Keratinocyte (primary cell): ENCODE data around the gene CYP2U1. TPM values are rescaled to one million over a fixed set of nuclear protein-coding genes. Genes with fewer than 3 reads are reported as not detected.

Source experiments
- DNase-seq: peaks from one replicate; pipeline ENCODE4 v3.0.0-alpha.2; 2011; ENCODE audit warnings: low read depth, missing footprints, low spot score
- FAIRE-seq: peaks from 2 replicates; lab custom pipeline; 2011; peaks lifted over from hg19 to GRCh38; lab: Jason Lieb, UNC
- H2AFZ ChIP-seq: 2 replicates; pipeline ENCODE4 v1.6.0; 2012; ENCODE audit warnings: low read length, control low read depth, inconsistent platforms; ENCODE audit not compliant: control insufficient read depth
- H3K27ac ChIP-seq: 2 replicates; pipeline ENCODE4 v1.5.1; 2011; ENCODE audit warnings: low read length; ENCODE audit not compliant: control insufficient read depth, insufficient read depth
- H3K27me3 ChIP-seq: 3 replicates; pipeline ENCODE4 v1.6.0; 2011; ENCODE audit warnings: low read length; ENCODE audit not compliant: control insufficient read depth, insufficient read depth; ENCODE audit errors: extremely low read depth
- H3K36me3 ChIP-seq, 2 experiments: 2 replicates in 1 of 2; 3 replicates in 1 of 2; pipeline ENCODE4 v1.5.1; 2011; ENCODE audit warnings: low read length in 2 of 2, mild to moderate bottlenecking in 1 of 2; ENCODE audit not compliant: control insufficient read depth in 2 of 2, insufficient read depth in 2 of 2; ENCODE audit errors: extremely low read depth in 1 of 2
- H3K4me1 ChIP-seq: 3 replicates; pipeline ENCODE4 v1.5.1; 2011; ENCODE audit warnings: low read length; ENCODE audit not compliant: control insufficient read depth, insufficient read depth; ENCODE audit errors: extremely low read depth
- H3K4me2 ChIP-seq: 3 replicates; pipeline ENCODE4 v1.6.0; 2011; ENCODE audit warnings: low read depth, low read length; ENCODE audit not compliant: control insufficient read depth, insufficient read depth; ENCODE audit errors: extremely low read depth
- H3K4me3 ChIP-seq, 3 experiments: fragments of 200-600 bp in 1 of 3; sonication (generic) in 1 of 3; 2 replicates in 2 of 3; 3 replicates in 1 of 3; pipeline ENCODE4 v1.5.1; 2011 to 2016; ENCODE audit warnings: low read length in 3 of 3, mild to moderate bottlenecking in 3 of 3, control low read depth in 2 of 3, inconsistent platforms in 1 of 3, low read depth in 1 of 3, mixed read lengths in 1 of 3, mixed run types in 1 of 3, moderate library complexity in 1 of 3; ENCODE audit not compliant: control insufficient read depth in 2 of 3, insufficient read depth in 2 of 3; ENCODE audit errors: extremely low read depth in 1 of 3
- H3K79me2 ChIP-seq: 2 replicates; pipeline ENCODE4 v1.6.0; 2012; ENCODE audit warnings: low read length; ENCODE audit not compliant: control insufficient read depth, insufficient read depth
- H3K9ac ChIP-seq: 3 replicates; pipeline ENCODE4 v1.6.0; 2011; ENCODE audit warnings: low read length; ENCODE audit not compliant: control insufficient read depth, insufficient read depth; ENCODE audit errors: extremely low read depth
- H3K9me1 ChIP-seq: 3 replicates; pipeline ENCODE4 v1.6.0; 2011; ENCODE audit warnings: low read length; ENCODE audit not compliant: control insufficient read depth, insufficient read depth; ENCODE audit errors: extremely low read depth
- H3K9me3 ChIP-seq: 2 replicates; pipeline ENCODE4 v1.5.1; 2012; ENCODE audit warnings: low read depth, low read length; ENCODE audit not compliant: control insufficient read depth
- H4K20me1 ChIP-seq: 3 replicates; pipeline ENCODE4 v1.6.0; 2011; ENCODE audit warnings: low read length; ENCODE audit not compliant: control insufficient read depth, insufficient read depth; ENCODE audit errors: extremely low read depth
- EZH2 ChIP-seq: IDR thresholded peaks from one replicate; pipeline ENCODE4 v1.6.1; 2012; ENCODE audit warnings: inconsistent platforms, mild to moderate bottlenecking, low read length, moderate library complexity
- dilution Hi-C: fragments of 300-500 bp; cut with MboI; formaldehyde crosslinking; loops from one replicate; pipeline ENCODE4 v1.7.0; 2020; ENCODE audit warnings: low sequenced_read_pairs; ENCODE audit not compliant: extremely low pct_ligation_motif_present
- polyA plus RNA-seq, 5 experiments: library from polyadenylated mRNA; depleted of rRNA in 3 of 5; stranded (reverse) in 3 of 5; stranded (forward) in 1 of 5; unstranded in 1 of 5; fragments of >200 nt; gene quantifications; 1 replicate in 1 of 5; 2 replicates in 3 of 5; 3 replicates in 1 of 5; pipeline versions ENCODE4 v1.2.1 to v1.2.3, GENCODE V29; 2011 to 2012; ENCODE audit warnings: missing spikeins in 2 of 5, low read depth in 1 of 5, low replicate concordance in 1 of 5
- TF ChIP-seq, protein P1 (sequence below), 3 experiments: IDR thresholded peaks in 1 of 3; conservative IDR thresholded peaks in 1 of 3; optimal IDR thresholded peaks in 1 of 3; 2 replicates in 2 of 3; 3 replicates in 1 of 3; pipeline versions ENCODE3 to v1.5.1; 2011; ENCODE audit warnings: low read length in 3 of 3, mild to moderate bottlenecking in 3 of 3, moderate library complexity in 2 of 3, control low read depth in 1 of 3, inconsistent platforms in 1 of 3; ENCODE audit not compliant: insufficient read depth in 2 of 3; ENCODE audit errors: extremely low read depth in 1 of 3

The CYP2U1 gene
- polyA plus RNA-seq, 1 donor (not counting 4 experiments of a cell fraction or from before 2014, with no cell fraction given), result 3.4 TPM

DNA sequence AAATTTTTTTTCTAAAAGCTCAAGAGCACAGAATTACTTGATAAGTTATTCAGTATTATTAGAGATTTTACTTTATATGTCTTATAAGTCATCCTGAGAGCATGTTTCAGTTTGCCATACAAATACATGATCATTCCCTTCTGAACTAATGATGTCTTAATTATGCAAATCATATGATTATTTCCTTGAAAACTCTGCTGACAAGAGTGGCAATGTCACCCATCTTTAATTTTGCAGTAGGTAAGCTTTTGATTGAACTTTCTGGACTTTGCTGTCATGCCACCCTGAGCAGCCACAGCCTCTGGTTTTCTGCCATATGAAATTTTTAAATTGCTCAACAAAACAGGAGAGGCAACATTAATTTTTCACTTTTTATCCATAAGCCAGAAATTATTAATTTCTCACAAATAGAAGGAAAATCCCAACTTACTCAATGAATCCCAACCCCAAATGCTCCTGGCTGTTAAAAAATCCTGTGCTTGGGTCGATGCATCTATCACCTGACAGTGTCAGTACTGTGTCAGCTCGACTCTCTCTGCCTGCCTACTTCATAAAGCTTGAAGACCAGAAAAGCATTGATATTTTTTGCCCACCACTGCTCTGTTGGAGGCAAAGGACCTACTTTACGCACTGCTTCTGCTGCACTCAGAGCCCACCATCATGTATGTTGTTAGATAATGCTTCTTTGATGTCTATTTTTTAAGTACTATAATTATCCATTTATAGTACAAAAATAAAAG, 46.8 kb downstream of the CYP2U1 start:
- Histone ChIP-seq H3K4me3 (no peak overlapping the region), H2AFZ (no peak overlapping the region), H3K36me3 (no peaks in the 10 kb centered on the region), H3K27ac (no peak overlapping the region), H3K9me1 (no peaks in the 10 kb centered on the region), H3K27me3 (no peaks in the 10 kb centered on the region), H3K9me3 (no peaks in the 10 kb centered on the region), H3K9ac (no peak overlapping the region), H3K4me2 (no peak overlapping the region), H3K4me1 (no peaks in the 10 kb centered on the region), H3K79me2 (no peaks in the 10 kb centered on the region), H4K20me1 (no peaks in the 10 kb centered on the region)
- dilution Hi-C loops, result no loop called here
- no peak for DNase-seq
- TF ChIP-seq, protein P1, sequence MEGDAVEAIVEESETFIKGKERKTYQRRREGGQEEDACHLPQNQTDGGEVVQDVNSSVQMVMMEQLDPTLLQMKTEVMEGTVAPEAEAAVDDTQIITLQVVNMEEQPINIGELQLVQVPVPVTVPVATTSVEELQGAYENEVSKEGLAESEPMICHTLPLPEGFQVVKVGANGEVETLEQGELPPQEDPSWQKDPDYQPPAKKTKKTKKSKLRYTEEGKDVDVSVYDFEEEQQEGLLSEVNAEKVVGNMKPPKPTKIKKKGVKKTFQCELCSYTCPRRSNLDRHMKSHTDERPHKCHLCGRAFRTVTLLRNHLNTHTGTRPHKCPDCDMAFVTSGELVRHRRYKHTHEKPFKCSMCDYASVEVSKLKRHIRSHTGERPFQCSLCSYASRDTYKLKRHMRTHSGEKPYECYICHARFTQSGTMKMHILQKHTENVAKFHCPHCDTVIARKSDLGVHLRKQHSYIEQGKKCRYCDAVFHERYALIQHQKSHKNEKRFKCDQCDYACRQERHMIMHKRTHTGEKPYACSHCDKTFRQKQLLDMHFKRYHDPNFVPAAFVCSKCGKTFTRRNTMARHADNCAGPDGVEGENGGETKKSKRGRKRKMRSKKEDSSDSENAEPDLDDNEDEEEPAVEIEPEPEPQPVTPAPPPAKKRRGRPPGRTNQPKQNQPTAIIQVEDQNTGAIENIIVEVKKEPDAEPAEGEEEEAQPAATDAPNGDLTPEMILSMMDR (optimal IDR thresholded peaks at IDR 0.05 in 1 of 3, IDR thresholded peaks at IDR 0.05 in 1 of 3, conservative IDR thresholded peaks at IDR 0.05 in 1 of 3; ENCODE audit: extremely low read depth in 1 of 3, insufficient read depth in 2 of 3, low read length in 3 of 3), result no peak
- no peak for TF ChIP-seq EZH2
- no peak for FAIRE-seq

GRCh38 chr4:107978716-107979451, 47.5 kb downstream of the CYP2U1 start:
- FAIRE-seq (no peak), DNase-seq (no peak)
- Histone ChIP-seq H2AFZ (no peak overlapping the region), H3K79me2 (no peaks in the 10 kb centered on the region), H3K4me1 (no peaks in the 10 kb centered on the region), H3K27me3 (no peaks in the 10 kb centered on the region), H3K27ac (no peak overlapping the region), H4K20me1 (no peaks in the 10 kb centered on the region), H3K9me1 (no peaks in the 10 kb centered on the region), H3K9ac (no peak overlapping the region), H3K36me3 (no peaks in the 10 kb centered on the region), H3K4me2 (no peak overlapping the region), H3K4me3 (no peak overlapping the region), H3K9me3 (no peaks in the 10 kb centered on the region)
- TF ChIP-seq, protein P1 (optimal IDR thresholded peaks at IDR 0.05 in 1 of 3, IDR thresholded peaks at IDR 0.05 in 1 of 3, conservative IDR thresholded peaks at IDR 0.05 in 1 of 3; ENCODE audit: extremely low read depth in 1 of 3, insufficient read depth in 2 of 3, low read length in 3 of 3), result no peak
- no peak for TF ChIP-seq EZH2
- dilution Hi-C loops, result no loop called here
